ENCODE data around the gene AZIN2.

The AZIN2 gene

GRCh38 chr1:33088119-33088906 is 7.4 kb downstream of the AZIN2 start:
- 80% methylated on average over 9 of the region's 9 CpGs for WGBS
- H3K27ac ChIP-seq (ENCODE audit: low read length, poor library complexity, severe bottlenecking), result peak overlapping the region; percentile 83
- no peak for DNase-seq

DNA sequence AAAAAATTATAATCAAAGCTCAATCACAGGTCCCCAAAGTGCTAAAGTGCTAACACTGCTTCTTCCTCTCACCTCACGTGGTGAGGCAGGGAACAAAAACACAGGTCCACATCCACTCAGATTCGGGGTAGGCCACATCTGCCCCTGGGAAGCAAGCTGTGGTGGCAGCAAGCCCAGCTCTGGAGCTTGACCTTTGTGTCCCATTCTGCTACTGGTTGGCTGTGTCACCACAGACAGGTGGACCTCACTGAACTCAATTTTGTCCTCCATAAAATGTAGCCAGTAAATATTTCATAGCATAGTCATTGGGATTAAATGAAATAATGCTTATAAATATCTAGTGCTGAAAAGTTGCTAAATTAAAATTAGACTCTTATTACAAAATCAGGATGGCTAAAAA is 8.5 kb downstream of the AZIN2 start:
- no peak overlapping the region for H3K23ac ChIP-seq (ENCODE audit: low read length in 2 of 2)
- H3K79me1 ChIP-seq (replicated peaks; ENCODE audit: low read length, poor library complexity, severe bottlenecking), result peaks cover 28% of the 10 kb centered on the region
- H3K18ac ChIP-seq (ENCODE audit: low read depth in 1 of 2, low read length in 2 of 2), result peak overlapping the region in 1 of 2 experiments; percentile 49
- H2BK120ac ChIP-seq (ENCODE audit: low read depth, low read length), result no peak overlapping the region
- no peak overlapping the region for H3K9ac ChIP-seq (ENCODE audit: low read length)
- H2AK5ac ChIP-seq (ENCODE audit: low read length, severe bottlenecking), result peak overlapping the region; percentile 21
- H3K4ac ChIP-seq (ENCODE audit: low read depth in 1 of 2, low read length in 2 of 2), result no peak overlapping the region
- H3K14ac ChIP-seq (ENCODE audit: low read length in 2 of 2), result no peak overlapping the region
- H3K9me3 ChIP-seq (ENCODE audit: control insufficient read depth, low read length), result no peaks in the 10 kb centered on the region
- H2BK12ac ChIP-seq (ENCODE audit: low read length in 2 of 2), result no peak overlapping the region
- H2BK15ac ChIP-seq (ENCODE audit: low read depth, poor library complexity, severe bottlenecking), result no peak overlapping the region
- no peak overlapping the region for H2BK5ac ChIP-seq (ENCODE audit: low read depth, low read length, poor library complexity, severe bottlenecking)
- H3K4me3 ChIP-seq (ENCODE audit: insufficient read depth in 1 of 2, low read depth in 1 of 2, low read length in 2 of 2), result no peak overlapping the region
- H4K8ac ChIP-seq (ENCODE audit: low read length), result no peak overlapping the region
- H4K91ac ChIP-seq (ENCODE audit: low read length), result no peak overlapping the region
- H3K27me3 ChIP-seq (ENCODE audit: control insufficient read depth in 1 of 2, insufficient read depth in 1 of 2, low read length in 2 of 2), result no peaks in the 10 kb centered on the region
- peaks cover 33% of the 10 kb centered on the region for H3K4me1 ChIP-seq (ENCODE audit: control insufficient read depth, insufficient read depth, low read depth, low read length)
- H3K36me3 ChIP-seq (ENCODE audit: control insufficient read depth in 1 of 2, insufficient read depth in 2 of 2, low read depth in 1 of 2, low read length in 2 of 2), result peaks cover 11 to 16% of the 10 kb centered on the region in 2 experiments
- peak overlapping the region; percentile 83 for H3K27ac ChIP-seq (ENCODE audit: low read length, poor library complexity, severe bottlenecking)
- no peak overlapping the region for H2AFZ ChIP-seq (ENCODE audit: low read depth, low read length)
- WGBS, result 85% methylated on average over 2 of the region's 2 CpGs
- no peak overlapping the region for H3K4me2 ChIP-seq (ENCODE audit: low read length, poor library complexity, severe bottlenecking)
- no peak for DNase-seq

More at GRCh38 chr1:33088119-33088906, 7.4 kb downstream of the AZIN2 start:
- Histone ChIP-seq H3K9ac (ENCODE audit: low read length) (no peak overlapping the region), H2BK120ac (ENCODE audit: low read depth, low read length) (no peak overlapping the region), H2BK12ac (ENCODE audit: low read length in 2 of 2) (no peak overlapping the region), H3K36me3 (ENCODE audit: control insufficient read depth in 1 of 2, insufficient read depth in 2 of 2, low read depth in 1 of 2, low read length in 2 of 2) (peaks cover 16 to 23% of the 10 kb centered on the region in 2 experiments), H3K79me1 (replicated peaks; ENCODE audit: low read length, poor library complexity, severe bottlenecking) (peaks cover 29% of the 10 kb centered on the region), H2AK5ac (ENCODE audit: low read length, severe bottlenecking) (peak overlapping the region; percentile 42), H3K4me2 (ENCODE audit: low read length, poor library complexity, severe bottlenecking) (peak overlapping the region; percentile 7), H3K9me3 (ENCODE audit: control insufficient read depth, low read length) (no peaks in the 10 kb centered on the region), H3K14ac (ENCODE audit: low read length in 2 of 2) (peak overlapping the region in 1 of 2 experiments; percentile 42), H3K18ac (ENCODE audit: low read depth in 1 of 2, low read length in 2 of 2) (no peak overlapping the region), H2AFZ (ENCODE audit: low read depth, low read length) (no peak overlapping the region), H3K23ac (ENCODE audit: low read length in 2 of 2) (no peak overlapping the region), H4K91ac (ENCODE audit: low read length) (no peak overlapping the region), H4K8ac (ENCODE audit: low read length) (no peak overlapping the region), H2BK5ac (ENCODE audit: low read depth, low read length, poor library complexity, severe bottlenecking) (no peak overlapping the region), H2BK15ac (ENCODE audit: low read depth, poor library complexity, severe bottlenecking) (no peak overlapping the region), H3K4me3 (ENCODE audit: insufficient read depth in 1 of 2, low read depth in 1 of 2, low read length in 2 of 2) (no peak overlapping the region), H3K4ac (ENCODE audit: low read depth in 1 of 2, low read length in 2 of 2) (no peak overlapping the region), H3K4me1 (ENCODE audit: control insufficient read depth, insufficient read depth, low read depth, low read length) (peaks cover 34% of the 10 kb centered on the region), H3K27me3 (ENCODE audit: control insufficient read depth in 1 of 2, insufficient read depth in 1 of 2, low read length in 2 of 2) (no peaks in the 10 kb centered on the region)

GRCh38 chr1:33092438-33092837 is 11.5 kb downstream of the AZIN2 start:
- H3K23ac ChIP-seq (ENCODE audit: low read length in 2 of 2), result no peak overlapping the region
- H4K91ac ChIP-seq (ENCODE audit: low read length), result no peak overlapping the region
- H3K36me3 ChIP-seq (ENCODE audit: control insufficient read depth in 1 of 2, insufficient read depth in 2 of 2, low read depth in 1 of 2, low read length in 2 of 2), result peaks cover 15 to 21% of the 10 kb centered on the region in 2 experiments
- H3K79me1 ChIP-seq (replicated peaks; ENCODE audit: low read length, poor library complexity, severe bottlenecking), result peaks cover 23% of the 10 kb centered on the region
- H3K4me1 ChIP-seq (ENCODE audit: control insufficient read depth, insufficient read depth, low read depth, low read length), result peaks cover 39% of the 10 kb centered on the region
- peak overlapping the region; percentile 76 for H2AK5ac ChIP-seq (ENCODE audit: low read length, severe bottlenecking)
- peak overlapping the region; percentile 39 for H2BK5ac ChIP-seq (ENCODE audit: low read depth, low read length, poor library complexity, severe bottlenecking)
- H3K27me3 ChIP-seq (ENCODE audit: control insufficient read depth in 1 of 2, insufficient read depth in 1 of 2, low read length in 2 of 2), result no peaks in the 10 kb centered on the region
- no peak overlapping the region for H2BK120ac ChIP-seq (ENCODE audit: low read depth, low read length)
- no peak overlapping the region for H3K4me3 ChIP-seq (ENCODE audit: insufficient read depth in 1 of 2, low read depth in 1 of 2, low read length in 2 of 2)
- H3K9me3 ChIP-seq (ENCODE audit: control insufficient read depth, low read length), result no peaks in the 10 kb centered on the region
- H3K27ac ChIP-seq (ENCODE audit: low read length, poor library complexity, severe bottlenecking), result no peak overlapping the region
- no peak overlapping the region for H3K9ac ChIP-seq (ENCODE audit: low read length)
- H3K14ac ChIP-seq (ENCODE audit: low read length in 2 of 2), result no peak overlapping the region
- no peak overlapping the region for H2BK15ac ChIP-seq (ENCODE audit: low read depth, poor library complexity, severe bottlenecking)
- H4K8ac ChIP-seq (ENCODE audit: low read length), result no peak overlapping the region
- H3K18ac ChIP-seq (ENCODE audit: low read depth in 1 of 2, low read length in 2 of 2), result no peak overlapping the region
- WGBS, result 89% methylated on average over 10 of the region's 10 CpGs
- H3K4ac ChIP-seq (ENCODE audit: low read depth in 1 of 2, low read length in 2 of 2), result no peak overlapping the region
- no peak overlapping the region for H2BK12ac ChIP-seq (ENCODE audit: low read length in 2 of 2)
- DNase-seq, result no peak
- no peak overlapping the region for H2AFZ ChIP-seq (ENCODE audit: low read depth, low read length)
- no peak overlapping the region for H3K4me2 ChIP-seq (ENCODE audit: low read length, poor library complexity, severe bottlenecking)

DNA sequence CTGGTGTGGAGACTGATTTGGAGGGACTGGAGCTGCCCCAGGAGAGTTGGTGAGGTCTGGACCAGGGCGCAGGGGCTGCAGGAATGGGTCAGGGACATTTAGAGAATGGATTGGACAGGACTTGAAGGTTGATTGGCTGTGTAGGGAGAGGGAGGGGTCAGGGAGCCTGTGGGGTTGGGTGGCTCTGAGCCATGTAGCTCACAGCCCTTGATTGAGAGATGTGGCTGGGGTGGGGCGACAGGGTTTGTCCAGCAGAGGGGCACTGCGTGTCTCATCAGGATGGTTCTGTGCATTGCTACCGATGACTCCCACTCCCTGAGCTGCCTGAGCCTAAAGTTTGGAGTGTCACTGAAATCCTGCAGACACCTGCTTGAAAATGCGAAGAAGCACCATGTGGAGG is 12.1 kb downstream of the AZIN2 start:
- H2BK5ac ChIP-seq (ENCODE audit: low read depth, low read length, poor library complexity, severe bottlenecking), result no peak overlapping the region
- H3K27me3 ChIP-seq (ENCODE audit: control insufficient read depth in 1 of 2, insufficient read depth in 1 of 2, low read length in 2 of 2), result no peaks in the 10 kb centered on the region
- H3K9ac ChIP-seq (ENCODE audit: low read length), result no peak overlapping the region
- H4K8ac ChIP-seq (ENCODE audit: low read length), result no peak overlapping the region
- no peak overlapping the region for H3K4me2 ChIP-seq (ENCODE audit: low read length, poor library complexity, severe bottlenecking)
- no peak overlapping the region for H3K23ac ChIP-seq (ENCODE audit: low read length in 2 of 2)
- no peak overlapping the region for H3K18ac ChIP-seq (ENCODE audit: low read depth in 1 of 2, low read length in 2 of 2)
- no peak overlapping the region for H2BK15ac ChIP-seq (ENCODE audit: low read depth, poor library complexity, severe bottlenecking)
- no peak overlapping the region for H3K14ac ChIP-seq (ENCODE audit: low read length in 2 of 2)
- 78% methylated on average over 5 of the region's 5 CpGs for WGBS
- peak overlapping the region; percentile 76 for H2AK5ac ChIP-seq (ENCODE audit: low read length, severe bottlenecking)
- no peak overlapping the region for H3K4me3 ChIP-seq (ENCODE audit: insufficient read depth in 1 of 2, low read depth in 1 of 2, low read length in 2 of 2)
- no peak overlapping the region for H3K4ac ChIP-seq (ENCODE audit: low read depth in 1 of 2, low read length in 2 of 2)
- no peak for DNase-seq
- H3K36me3 ChIP-seq (ENCODE audit: control insufficient read depth in 1 of 2, insufficient read depth in 2 of 2, low read depth in 1 of 2, low read length in 2 of 2), result peaks cover 20 to 27% of the 10 kb centered on the region in 2 experiments
- H2BK12ac ChIP-seq (ENCODE audit: low read length in 2 of 2), result no peak overlapping the region
- no peaks in the 10 kb centered on the region for H3K9me3 ChIP-seq (ENCODE audit: control insufficient read depth, low read length)
- peaks cover 45% of the 10 kb centered on the region for H3K4me1 ChIP-seq (ENCODE audit: control insufficient read depth, insufficient read depth, low read depth, low read length)
- no peak overlapping the region for H3K27ac ChIP-seq (ENCODE audit: low read length, poor library complexity, severe bottlenecking)
- H2BK120ac ChIP-seq (ENCODE audit: low read depth, low read length), result no peak overlapping the region
- peaks cover 23% of the 10 kb centered on the region for H3K79me1 ChIP-seq (replicated peaks; ENCODE audit: low read length, poor library complexity, severe bottlenecking)
- no peak overlapping the region for H2AFZ ChIP-seq (ENCODE audit: low read depth, low read length)
- H4K91ac ChIP-seq (ENCODE audit: low read length), result no peak overlapping the region

Data from mesenchymal stem cell (in vitro differentiated cells and primary cell).